ENCODE data around the gene PHLDB2.

- TF ChIP-seq ZNF274 (IDR thresholded peaks at IDR 0.05; ENCODE audit: low read depth, low read length) (no peak), SUZ12 (IDR thresholded peaks at IDR 0.05; ENCODE audit: extremely low read depth, insufficient read depth, insufficient read length) (no peak), YY1 (IDR thresholded peaks at IDR 0.05; ENCODE audit: insufficient read depth, insufficient read length) (no peak)
Observed at GRCh38 chr3:111837112-111837511, 22.0 kb upstream of the PHLDB2 start.
